NCI-H2107 treated with DMSO at 0.1 percent for 48 hours (cell line): ENCODE measurements around the gene BUB3.

Experiments used
- DNase-seq: peaks from one replicate; lab custom pipeline; 2025; ENCODE audit not compliant: unreplicated experiment; lab: John Stamatoyannopoulos, UW

BUB3 gene

GRCh38 chr10:123202506-123202905 is 48.3 kb downstream of the BUB3 start:
- no peak for DNase-seq

- no peak for DNase-seq
These were observed 49.4 kb downstream of the BUB3 start for GRCh38 chr10:123203393-123204126.

GRCh38 chr10:123204127-123204461 is 49.9 kb downstream of the BUB3 start:
- no peak for DNase-seq

GRCh38 chr10:123205041-123205440 is 50.8 kb downstream of the BUB3 start:
- no peak for DNase-seq

DNA sequence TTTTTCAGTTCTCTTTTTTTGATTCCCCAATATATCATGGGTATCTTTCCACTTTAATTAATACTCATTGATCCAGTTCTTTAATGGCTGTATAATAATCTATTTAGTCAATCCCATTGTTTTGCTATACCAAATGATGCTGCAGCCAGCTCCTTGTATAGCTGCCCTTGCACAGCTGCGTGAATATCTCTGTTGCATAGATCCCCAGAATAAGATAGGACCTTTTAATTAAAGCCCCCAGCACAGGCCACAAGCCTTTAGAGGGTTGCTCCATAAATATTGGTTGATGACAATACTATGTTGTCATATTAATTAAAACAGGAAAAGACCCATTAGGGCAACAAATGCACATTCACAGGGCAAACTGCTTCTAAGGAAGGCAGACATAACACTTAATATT is 57.9 kb downstream of the BUB3 start:
- DNase-seq: no peak

GRCh38 chr10:123212640-123213039 is 58.4 kb downstream of the BUB3 start:
- no peak for DNase-seq

- no peak for DNase-seq
These were observed 59.0 kb downstream of the BUB3 start for GRCh38 chr10:123213192-123213591.
